ENCODE measurements around the gene PHOSPHO2. TPM values are rescaled to one million over a fixed set of nuclear protein-coding genes. Genes with fewer than 3 reads are reported as not detected.

PHOSPHO2 gene
- total RNA-seq, 4 donors from 2014 or later, result 6.1 to 10.5 (median 7.5) TPM

- intact Hi-C loops (cut with DNase I; ENCODE audit: low total_unique reads), result no loop called here
- H3K27ac ChIP-seq, result no peak overlapping the region
- no peaks in the 10 kb centered on the region for H3K36me3 ChIP-seq
- H3K4me3 ChIP-seq, result no peak overlapping the region
- H3K4me1 ChIP-seq, result peaks cover 0 to 4% of the 10 kb centered on the region in 2 donors
- no peaks in the 10 kb centered on the region for H3K27me3 ChIP-seq
- H3K9me3 ChIP-seq, result no peaks in the 10 kb centered on the region
- no peak for TF ChIP-seq POLR2A (IDR thresholded peaks at IDR 0.05)
- TF ChIP-seq, protein P1, sequence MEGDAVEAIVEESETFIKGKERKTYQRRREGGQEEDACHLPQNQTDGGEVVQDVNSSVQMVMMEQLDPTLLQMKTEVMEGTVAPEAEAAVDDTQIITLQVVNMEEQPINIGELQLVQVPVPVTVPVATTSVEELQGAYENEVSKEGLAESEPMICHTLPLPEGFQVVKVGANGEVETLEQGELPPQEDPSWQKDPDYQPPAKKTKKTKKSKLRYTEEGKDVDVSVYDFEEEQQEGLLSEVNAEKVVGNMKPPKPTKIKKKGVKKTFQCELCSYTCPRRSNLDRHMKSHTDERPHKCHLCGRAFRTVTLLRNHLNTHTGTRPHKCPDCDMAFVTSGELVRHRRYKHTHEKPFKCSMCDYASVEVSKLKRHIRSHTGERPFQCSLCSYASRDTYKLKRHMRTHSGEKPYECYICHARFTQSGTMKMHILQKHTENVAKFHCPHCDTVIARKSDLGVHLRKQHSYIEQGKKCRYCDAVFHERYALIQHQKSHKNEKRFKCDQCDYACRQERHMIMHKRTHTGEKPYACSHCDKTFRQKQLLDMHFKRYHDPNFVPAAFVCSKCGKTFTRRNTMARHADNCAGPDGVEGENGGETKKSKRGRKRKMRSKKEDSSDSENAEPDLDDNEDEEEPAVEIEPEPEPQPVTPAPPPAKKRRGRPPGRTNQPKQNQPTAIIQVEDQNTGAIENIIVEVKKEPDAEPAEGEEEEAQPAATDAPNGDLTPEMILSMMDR (IDR thresholded peaks at IDR 0.05), result no peak
- DNase-seq, result no peak
Measured at GRCh38 chr2:169711751-169712509, 17.7 kb downstream of the PHOSPHO2 start.

GRCh38 chr2:169712791-169713227 is 18.5 kb downstream of the PHOSPHO2 start:
- Histone ChIP-seq H3K27me3 (no peaks in the 10 kb centered on the region), H3K4me3 (no peak overlapping the region), H3K36me3 (no peaks in the 10 kb centered on the region), H3K27ac (no peak overlapping the region), H3K4me1 (peaks cover 0 to 8% of the 10 kb centered on the region in 2 donors), H3K9me3 (no peaks in the 10 kb centered on the region)
- no peak for TF ChIP-seq POLR2A (IDR thresholded peaks at IDR 0.05)
- TF ChIP-seq, protein P1 (IDR thresholded peaks at IDR 0.05), result no peak
- intact Hi-C loops (cut with DNase I; ENCODE audit: low total_unique reads), result no loop called here
- DNase-seq, result no peak

DNA sequence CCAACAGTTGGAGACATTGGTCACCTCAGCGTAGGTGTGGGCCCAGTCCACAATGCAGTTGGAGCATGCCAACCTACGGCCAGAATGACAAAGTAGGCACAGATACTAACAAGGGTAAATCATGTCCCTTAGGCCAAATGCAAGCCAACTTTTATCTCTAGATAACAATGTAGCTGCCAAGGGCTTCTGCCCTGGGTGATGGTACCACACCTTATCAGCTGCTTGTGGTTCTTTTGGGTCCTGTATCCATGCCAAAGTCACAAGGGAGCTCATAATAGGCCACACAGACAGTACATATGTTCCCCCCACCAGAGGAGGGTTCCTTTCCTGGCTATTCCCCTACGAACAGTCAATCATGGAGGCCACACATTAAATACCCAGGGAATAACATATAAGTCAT is 19.1 kb downstream of the PHOSPHO2 start:
- no peaks in the 10 kb centered on the region for H3K9me3 ChIP-seq
- no peak for TF ChIP-seq POLR2A (IDR thresholded peaks at IDR 0.05)
- TF ChIP-seq, protein P1 (IDR thresholded peaks at IDR 0.05), result no peak
- intact Hi-C loops (cut with DNase I; ENCODE audit: low total_unique reads), result no loop called here

DNA sequence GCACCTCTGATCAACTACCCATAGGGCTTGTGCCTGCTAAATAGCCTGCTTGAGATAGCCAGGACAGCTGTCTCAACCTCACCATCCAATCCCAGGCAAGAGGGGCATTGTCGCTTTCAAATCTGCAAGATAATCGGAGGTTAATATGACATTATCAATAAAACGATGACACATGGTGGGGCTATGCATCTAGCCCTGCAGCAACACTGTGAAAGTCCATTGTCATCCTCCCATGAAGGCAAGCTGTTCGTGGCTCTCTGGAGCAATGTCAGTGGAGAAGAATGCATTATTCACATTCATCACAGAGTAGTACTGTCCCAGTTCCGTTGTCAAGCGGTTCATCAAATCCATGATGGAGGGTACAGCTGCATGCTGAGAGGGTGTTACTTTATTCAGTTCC is 20.4 kb downstream of the PHOSPHO2 start:
- intact Hi-C loops (cut with DNase I; ENCODE audit: low total_unique reads), result no loop called here
- no peak overlapping the region for H3K4me3 ChIP-seq
- H3K27ac ChIP-seq, result peak overlapping the region in 1 of 2 donors; percentile 46
- no peak for TF ChIP-seq POLR2A (IDR thresholded peaks at IDR 0.05)
- TF ChIP-seq, protein P1 (IDR thresholded peaks at IDR 0.05), result no peak
- H3K9me3 ChIP-seq, result no peaks in the 10 kb centered on the region
- H3K27me3 ChIP-seq, result no peaks in the 10 kb centered on the region
- DNase-seq, result no peak
- H3K4me1 ChIP-seq, result peaks cover 0 to 8% of the 10 kb centered on the region in 2 donors
- no peaks in the 10 kb centered on the region for H3K36me3 ChIP-seq

More for the DNA sequence above, 19.1 kb downstream of the PHOSPHO2 start:
- Histone ChIP-seq H3K4me1 (peaks cover 0 to 8% of the 10 kb centered on the region in 2 donors), H3K27ac (no peak overlapping the region), H3K4me3 (no peak overlapping the region), H3K36me3 (no peaks in the 10 kb centered on the region), H3K27me3 (no peaks in the 10 kb centered on the region)
- no peak for DNase-seq
